ENCODE results near the gene CMIP.

Gene CMIP

GRCh38 chr16:81625544-81626153 lies 181.0 kb downstream of the CMIP start:
- no peak for DNase-seq (ENCODE audit: low spot score)

- DNase-seq (ENCODE audit: low spot score): no peak
Observed at GRCh38 chr16:81626181-81626674, 181.6 kb downstream of the CMIP start.

GRCh38 chr16:81627024-81627423 lies 182.4 kb downstream of the CMIP start:
- no peak for DNase-seq (ENCODE audit: low spot score)

GRCh38 chr16:81627729-81628244 lies 183.2 kb downstream of the CMIP start:
- DNase-seq (ENCODE audit: low spot score): no peak

GRCh38 chr16:81629034-81629802 lies 184.6 kb downstream of the CMIP start:
- DNase-seq (ENCODE audit: low spot score): no peak

GRCh38 chr16:81629896-81630634 lies 185.5 kb downstream of the CMIP start:
- DNase-seq (ENCODE audit: low spot score): no peak

- DNase-seq (ENCODE audit: low spot score): peak; percentile 84
Observed at GRCh38 chr16:81630635-81631031, 186.0 kb downstream of the CMIP start.

- no peak for DNase-seq (ENCODE audit: low spot score)
Observed at GRCh38 chr16:81632392-81633146, 188.0 kb downstream of the CMIP start.

GRCh38 chr16:81633147-81633619 lies 188.6 kb downstream of the CMIP start:
- no peak for DNase-seq (ENCODE audit: low spot score)

- no peak for DNase-seq (ENCODE audit: low spot score)
Observed at GRCh38 chr16:81633680-81634379, 189.2 kb downstream of the CMIP start.

- DNase-seq (ENCODE audit: low spot score): no peak
Observed at GRCh38 chr16:81634380-81635062, 189.9 kb downstream of the CMIP start.

GRCh38 chr16:81635063-81635937 lies 190.7 kb downstream of the CMIP start:
- no peak for DNase-seq (ENCODE audit: low spot score)

GRCh38 chr16:81636298-81636993 lies 191.8 kb downstream of the CMIP start:
- DNase-seq (ENCODE audit: low spot score): no peak

- no peak for DNase-seq (ENCODE audit: low spot score)
Observed at GRCh38 chr16:81637336-81638235, 193.0 kb downstream of the CMIP start.

GRCh38 chr16:81638286-81638945 lies 193.8 kb downstream of the CMIP start:
- DNase-seq (ENCODE audit: low spot score): no peak

- no peak for DNase-seq (ENCODE audit: low spot score)
Observed at GRCh38 chr16:81639348-81639747, 194.7 kb downstream of the CMIP start.
